ENCODE results near the gene POLR1F. TPM values are rescaled to one million over a fixed set of nuclear protein-coding genes. Genes with fewer than 3 reads are reported as not detected.

Gene POLR1F
- total RNA-seq, 1 experiment from 2014 or later, result 22.3 TPM

DNA sequence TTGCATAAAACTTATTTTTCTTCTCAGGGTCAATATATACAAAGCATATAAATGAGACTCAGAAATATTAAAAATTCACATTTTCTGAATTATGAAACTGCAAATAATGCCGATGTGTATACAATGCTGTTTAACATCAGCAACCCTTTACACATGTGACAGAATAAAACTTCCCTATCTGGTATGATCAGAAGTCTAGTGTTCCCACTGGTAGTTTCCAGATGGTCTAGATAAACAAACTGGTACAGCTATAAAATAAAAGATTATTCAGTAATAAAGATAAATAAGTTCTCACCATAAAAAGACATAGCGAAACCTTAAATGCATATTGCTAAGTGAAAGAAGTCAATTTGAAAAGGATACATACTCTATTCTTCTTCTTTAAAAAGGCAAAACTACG lies 7.9 kb downstream of the POLR1F start:
- no peaks in the 10 kb centered on the region for H3K9me3 Mint-ChIP-seq
- DNase-seq (ENCODE audit: low spot score) (no peak), ATAC-seq (no peak)
- no peaks in the 10 kb centered on the region for H3K27me3 Mint-ChIP-seq (ENCODE audit: low read depth)
- no peak overlapping the region for H3K27ac Mint-ChIP-seq
- peaks cover 19% of the 10 kb centered on the region for H3K36me3 Mint-ChIP-seq
- H3K4me3 Mint-ChIP-seq, result no peak overlapping the region
- POLR2A ChIA-PET, result no interaction called here
- CTCF ChIA-PET, result interaction anchor here (1.2 kb wide), 1 partner anchor 8 kb away, joined by 3 read pairs; no protein-coding TSS in a partner anchor
- H3K4me1 Mint-ChIP-seq, result peaks cover 8% of the 10 kb centered on the region
- TF ChIP-seq, protein P1, sequence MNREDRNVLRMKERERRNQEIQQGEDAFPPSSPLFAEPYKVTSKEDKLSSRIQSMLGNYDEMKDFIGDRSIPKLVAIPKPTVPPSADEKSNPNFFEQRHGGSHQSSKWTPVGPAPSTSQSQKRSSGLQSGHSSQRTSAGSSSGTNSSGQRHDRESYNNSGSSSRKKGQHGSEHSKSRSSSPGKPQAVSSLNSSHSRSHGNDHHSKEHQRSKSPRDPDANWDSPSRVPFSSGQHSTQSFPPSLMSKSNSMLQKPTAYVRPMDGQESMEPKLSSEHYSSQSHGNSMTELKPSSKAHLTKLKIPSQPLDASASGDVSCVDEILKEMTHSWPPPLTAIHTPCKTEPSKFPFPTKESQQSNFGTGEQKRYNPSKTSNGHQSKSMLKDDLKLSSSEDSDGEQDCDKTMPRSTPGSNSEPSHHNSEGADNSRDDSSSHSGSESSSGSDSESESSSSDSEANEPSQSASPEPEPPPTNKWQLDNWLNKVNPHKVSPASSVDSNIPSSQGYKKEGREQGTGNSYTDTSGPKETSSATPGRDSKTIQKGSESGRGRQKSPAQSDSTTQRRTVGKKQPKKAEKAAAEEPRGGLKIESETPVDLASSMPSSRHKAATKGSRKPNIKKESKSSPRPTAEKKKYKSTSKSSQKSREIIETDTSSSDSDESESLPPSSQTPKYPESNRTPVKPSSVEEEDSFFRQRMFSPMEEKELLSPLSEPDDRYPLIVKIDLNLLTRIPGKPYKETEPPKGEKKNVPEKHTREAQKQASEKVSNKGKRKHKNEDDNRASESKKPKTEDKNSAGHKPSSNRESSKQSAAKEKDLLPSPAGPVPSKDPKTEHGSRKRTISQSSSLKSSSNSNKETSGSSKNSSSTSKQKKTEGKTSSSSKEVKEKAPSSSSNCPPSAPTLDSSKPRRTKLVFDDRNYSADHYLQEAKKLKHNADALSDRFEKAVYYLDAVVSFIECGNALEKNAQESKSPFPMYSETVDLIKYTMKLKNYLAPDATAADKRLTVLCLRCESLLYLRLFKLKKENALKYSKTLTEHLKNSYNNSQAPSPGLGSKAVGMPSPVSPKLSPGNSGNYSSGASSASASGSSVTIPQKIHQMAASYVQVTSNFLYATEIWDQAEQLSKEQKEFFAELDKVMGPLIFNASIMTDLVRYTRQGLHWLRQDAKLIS (CRISPR knock-in tag; IDR thresholded peaks at IDR 0.05; ENCODE audit: borderline replicate concordance), result no peak
- TF ChIP-seq CREB1 (CRISPR knock-in tag; IDR thresholded peaks at IDR 0.05) (no peak), IRF2 (CRISPR knock-in tag; IDR thresholded peaks at IDR 0.05; ENCODE audit: borderline replicate concordance, low read depth) (no peak), SOX15 (CRISPR knock-in tag; IDR thresholded peaks at IDR 0.05) (no peak), ZNF317 (CRISPR knock-in tag; IDR thresholded peaks at IDR 0.05; ENCODE audit: borderline replicate concordance, low read depth) (no peak), NR3C1 (CRISPR knock-in tag; conservative IDR thresholded peaks at IDR 0.05; ENCODE audit: low read depth) (no peak), TEAD4 (CRISPR knock-in tag; IDR thresholded peaks at IDR 0.05) (no peak), HMGA2 (CRISPR knock-in tag; IDR thresholded peaks at IDR 0.05) (no peak), SMAD3 (CRISPR knock-in tag; IDR thresholded peaks at IDR 0.05; ENCODE audit: borderline replicate concordance) (no peak), ZNF121 (CRISPR knock-in tag; IDR thresholded peaks at IDR 0.05) (no peak), NFE2L1 (CRISPR knock-in tag; IDR thresholded peaks at IDR 0.05) (no peak), GTF2I (CRISPR knock-in tag; conservative IDR thresholded peaks at IDR 0.05) (no peak)
- TF ChIP-seq, protein P2, sequence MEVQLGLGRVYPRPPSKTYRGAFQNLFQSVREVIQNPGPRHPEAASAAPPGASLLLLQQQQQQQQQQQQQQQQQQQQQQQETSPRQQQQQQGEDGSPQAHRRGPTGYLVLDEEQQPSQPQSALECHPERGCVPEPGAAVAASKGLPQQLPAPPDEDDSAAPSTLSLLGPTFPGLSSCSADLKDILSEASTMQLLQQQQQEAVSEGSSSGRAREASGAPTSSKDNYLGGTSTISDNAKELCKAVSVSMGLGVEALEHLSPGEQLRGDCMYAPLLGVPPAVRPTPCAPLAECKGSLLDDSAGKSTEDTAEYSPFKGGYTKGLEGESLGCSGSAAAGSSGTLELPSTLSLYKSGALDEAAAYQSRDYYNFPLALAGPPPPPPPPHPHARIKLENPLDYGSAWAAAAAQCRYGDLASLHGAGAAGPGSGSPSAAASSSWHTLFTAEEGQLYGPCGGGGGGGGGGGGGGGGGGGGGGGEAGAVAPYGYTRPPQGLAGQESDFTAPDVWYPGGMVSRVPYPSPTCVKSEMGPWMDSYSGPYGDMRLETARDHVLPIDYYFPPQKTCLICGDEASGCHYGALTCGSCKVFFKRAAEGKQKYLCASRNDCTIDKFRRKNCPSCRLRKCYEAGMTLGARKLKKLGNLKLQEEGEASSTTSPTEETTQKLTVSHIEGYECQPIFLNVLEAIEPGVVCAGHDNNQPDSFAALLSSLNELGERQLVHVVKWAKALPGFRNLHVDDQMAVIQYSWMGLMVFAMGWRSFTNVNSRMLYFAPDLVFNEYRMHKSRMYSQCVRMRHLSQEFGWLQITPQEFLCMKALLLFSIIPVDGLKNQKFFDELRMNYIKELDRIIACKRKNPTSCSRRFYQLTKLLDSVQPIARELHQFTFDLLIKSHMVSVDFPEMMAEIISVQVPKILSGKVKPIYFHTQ (CRISPR knock-in tag; IDR thresholded peaks at IDR 0.05), result no peak
- TF ChIP-seq, protein P3, sequence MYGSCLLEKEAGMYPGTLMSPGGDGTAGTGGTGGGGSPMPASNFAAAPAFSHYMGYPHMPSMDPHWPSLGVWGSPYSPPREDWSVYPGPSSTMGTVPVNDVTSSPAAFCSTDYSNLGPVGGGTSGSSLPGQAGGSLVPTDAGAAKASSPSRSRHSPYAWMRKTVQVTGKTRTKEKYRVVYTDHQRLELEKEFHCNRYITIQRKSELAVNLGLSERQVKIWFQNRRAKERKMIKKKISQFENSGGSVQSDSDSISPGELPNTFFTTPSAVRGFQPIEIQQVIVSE (CRISPR knock-in tag; IDR thresholded peaks at IDR 0.05; ENCODE audit: borderline replicate concordance), result no peak
- TF ChIP-seq, protein P4, sequence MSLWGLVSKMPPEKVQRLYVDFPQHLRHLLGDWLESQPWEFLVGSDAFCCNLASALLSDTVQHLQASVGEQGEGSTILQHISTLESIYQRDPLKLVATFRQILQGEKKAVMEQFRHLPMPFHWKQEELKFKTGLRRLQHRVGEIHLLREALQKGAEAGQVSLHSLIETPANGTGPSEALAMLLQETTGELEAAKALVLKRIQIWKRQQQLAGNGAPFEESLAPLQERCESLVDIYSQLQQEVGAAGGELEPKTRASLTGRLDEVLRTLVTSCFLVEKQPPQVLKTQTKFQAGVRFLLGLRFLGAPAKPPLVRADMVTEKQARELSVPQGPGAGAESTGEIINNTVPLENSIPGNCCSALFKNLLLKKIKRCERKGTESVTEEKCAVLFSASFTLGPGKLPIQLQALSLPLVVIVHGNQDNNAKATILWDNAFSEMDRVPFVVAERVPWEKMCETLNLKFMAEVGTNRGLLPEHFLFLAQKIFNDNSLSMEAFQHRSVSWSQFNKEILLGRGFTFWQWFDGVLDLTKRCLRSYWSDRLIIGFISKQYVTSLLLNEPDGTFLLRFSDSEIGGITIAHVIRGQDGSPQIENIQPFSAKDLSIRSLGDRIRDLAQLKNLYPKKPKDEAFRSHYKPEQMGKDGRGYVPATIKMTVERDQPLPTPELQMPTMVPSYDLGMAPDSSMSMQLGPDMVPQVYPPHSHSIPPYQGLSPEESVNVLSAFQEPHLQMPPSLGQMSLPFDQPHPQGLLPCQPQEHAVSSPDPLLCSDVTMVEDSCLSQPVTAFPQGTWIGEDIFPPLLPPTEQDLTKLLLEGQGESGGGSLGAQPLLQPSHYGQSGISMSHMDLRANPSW (CRISPR knock-in tag; conservative IDR thresholded peaks at IDR 0.05; ENCODE audit: low read depth), result no peak
- TF ChIP-seq, protein P5, sequence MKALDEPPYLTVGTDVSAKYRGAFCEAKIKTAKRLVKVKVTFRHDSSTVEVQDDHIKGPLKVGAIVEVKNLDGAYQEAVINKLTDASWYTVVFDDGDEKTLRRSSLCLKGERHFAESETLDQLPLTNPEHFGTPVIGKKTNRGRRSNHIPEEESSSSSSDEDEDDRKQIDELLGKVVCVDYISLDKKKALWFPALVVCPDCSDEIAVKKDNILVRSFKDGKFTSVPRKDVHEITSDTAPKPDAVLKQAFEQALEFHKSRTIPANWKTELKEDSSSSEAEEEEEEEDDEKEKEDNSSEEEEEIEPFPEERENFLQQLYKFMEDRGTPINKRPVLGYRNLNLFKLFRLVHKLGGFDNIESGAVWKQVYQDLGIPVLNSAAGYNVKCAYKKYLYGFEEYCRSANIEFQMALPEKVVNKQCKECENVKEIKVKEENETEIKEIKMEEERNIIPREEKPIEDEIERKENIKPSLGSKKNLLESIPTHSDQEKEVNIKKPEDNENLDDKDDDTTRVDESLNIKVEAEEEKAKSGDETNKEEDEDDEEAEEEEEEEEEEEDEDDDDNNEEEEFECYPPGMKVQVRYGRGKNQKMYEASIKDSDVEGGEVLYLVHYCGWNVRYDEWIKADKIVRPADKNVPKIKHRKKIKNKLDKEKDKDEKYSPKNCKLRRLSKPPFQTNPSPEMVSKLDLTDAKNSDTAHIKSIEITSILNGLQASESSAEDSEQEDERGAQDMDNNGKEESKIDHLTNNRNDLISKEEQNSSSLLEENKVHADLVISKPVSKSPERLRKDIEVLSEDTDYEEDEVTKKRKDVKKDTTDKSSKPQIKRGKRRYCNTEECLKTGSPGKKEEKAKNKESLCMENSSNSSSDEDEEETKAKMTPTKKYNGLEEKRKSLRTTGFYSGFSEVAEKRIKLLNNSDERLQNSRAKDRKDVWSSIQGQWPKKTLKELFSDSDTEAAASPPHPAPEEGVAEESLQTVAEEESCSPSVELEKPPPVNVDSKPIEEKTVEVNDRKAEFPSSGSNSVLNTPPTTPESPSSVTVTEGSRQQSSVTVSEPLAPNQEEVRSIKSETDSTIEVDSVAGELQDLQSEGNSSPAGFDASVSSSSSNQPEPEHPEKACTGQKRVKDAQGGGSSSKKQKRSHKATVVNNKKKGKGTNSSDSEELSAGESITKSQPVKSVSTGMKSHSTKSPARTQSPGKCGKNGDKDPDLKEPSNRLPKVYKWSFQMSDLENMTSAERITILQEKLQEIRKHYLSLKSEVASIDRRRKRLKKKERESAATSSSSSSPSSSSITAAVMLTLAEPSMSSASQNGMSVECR (CRISPR knock-in tag; IDR thresholded peaks at IDR 0.05; ENCODE audit: borderline replicate concordance), result no peak
- TF ChIP-seq, protein P6, sequence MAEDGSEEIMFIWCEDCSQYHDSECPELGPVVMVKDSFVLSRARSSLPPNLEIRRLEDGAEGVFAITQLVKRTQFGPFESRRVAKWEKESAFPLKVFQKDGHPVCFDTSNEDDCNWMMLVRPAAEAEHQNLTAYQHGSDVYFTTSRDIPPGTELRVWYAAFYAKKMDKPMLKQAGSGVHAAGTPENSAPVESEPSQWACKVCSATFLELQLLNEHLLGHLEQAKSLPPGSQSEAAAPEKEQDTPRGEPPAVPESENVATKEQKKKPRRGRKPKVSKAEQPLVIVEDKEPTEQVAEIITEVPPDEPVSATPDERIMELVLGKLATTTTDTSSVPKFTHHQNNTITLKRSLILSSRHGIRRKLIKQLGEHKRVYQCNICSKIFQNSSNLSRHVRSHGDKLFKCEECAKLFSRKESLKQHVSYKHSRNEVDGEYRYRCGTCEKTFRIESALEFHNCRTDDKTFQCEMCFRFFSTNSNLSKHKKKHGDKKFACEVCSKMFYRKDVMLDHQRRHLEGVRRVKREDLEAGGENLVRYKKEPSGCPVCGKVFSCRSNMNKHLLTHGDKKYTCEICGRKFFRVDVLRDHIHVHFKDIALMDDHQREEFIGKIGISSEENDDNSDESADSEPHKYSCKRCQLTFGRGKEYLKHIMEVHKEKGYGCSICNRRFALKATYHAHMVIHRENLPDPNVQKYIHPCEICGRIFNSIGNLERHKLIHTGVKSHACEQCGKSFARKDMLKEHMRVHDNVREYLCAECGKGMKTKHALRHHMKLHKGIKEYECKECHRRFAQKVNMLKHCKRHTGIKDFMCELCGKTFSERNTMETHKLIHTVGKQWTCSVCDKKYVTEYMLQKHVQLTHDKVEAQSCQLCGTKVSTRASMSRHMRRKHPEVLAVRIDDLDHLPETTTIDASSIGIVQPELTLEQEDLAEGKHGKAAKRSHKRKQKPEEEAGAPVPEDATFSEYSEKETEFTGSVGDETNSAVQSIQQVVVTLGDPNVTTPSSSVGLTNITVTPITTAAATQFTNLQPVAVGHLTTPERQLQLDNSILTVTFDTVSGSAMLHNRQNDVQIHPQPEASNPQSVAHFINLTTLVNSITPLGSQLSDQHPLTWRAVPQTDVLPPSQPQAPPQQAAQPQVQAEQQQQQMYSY (CRISPR knock-in tag; IDR thresholded peaks at IDR 0.05), result no peak
- TF ChIP-seq, protein P7, sequence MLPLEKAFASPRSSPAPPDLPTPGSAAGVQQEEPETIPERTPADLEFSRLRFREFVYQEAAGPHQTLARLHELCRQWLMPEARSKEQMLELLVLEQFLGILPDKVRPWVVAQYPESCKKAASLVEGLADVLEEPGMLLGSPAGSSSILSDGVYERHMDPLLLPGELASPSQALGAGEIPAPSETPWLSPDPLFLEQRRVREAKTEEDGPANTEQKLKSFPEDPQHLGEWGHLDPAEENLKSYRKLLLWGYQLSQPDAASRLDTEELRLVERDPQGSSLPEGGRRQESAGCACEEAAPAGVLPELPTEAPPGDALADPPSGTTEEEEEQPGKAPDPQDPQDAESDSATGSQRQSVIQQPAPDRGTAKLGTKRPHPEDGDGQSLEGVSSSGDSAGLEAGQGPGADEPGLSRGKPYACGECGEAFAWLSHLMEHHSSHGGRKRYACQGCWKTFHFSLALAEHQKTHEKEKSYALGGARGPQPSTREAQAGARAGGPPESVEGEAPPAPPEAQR (CRISPR knock-in tag; IDR thresholded peaks at IDR 0.05), result no peak

Measured in WTC11 (cell line).